K562 (cell line): ENCODE results near the gene EEF1A2. TPM values are rescaled to one million over a fixed set of nuclear protein-coding genes. Genes with fewer than 3 reads are reported as not detected.

ENCODE experiments used
- ATAC-seq: fragments of 200-7000 bp; cut with Tn5 transposase; 3 replicates; pipeline ENCODE4 v1.9.1; 2020; ENCODE audit warnings: moderate library complexity
- BruUV-seq: library from RNA; stranded (reverse); fragments of 400-500 nt; replicated peaks from 2 replicates; lab custom pipeline; 2021; lab: Mats Ljungman, UMichigan
- CTCF ChIA-PET: fragments of 300-600 bp; formaldehyde crosslinking; extraction: SDS; loops from one replicate; lab custom pipeline; 2021; ENCODE audit warnings: low intra/inter-chr PET ratio; lab: Yijun Ruan, JAX
- POLR2A ChIA-PET: fragments of 300-600, 350-650 bp; sonication (Branson Sonifier 250); formaldehyde crosslinking; extraction: SDS; loops from one replicate; lab custom pipeline; 2021; ENCODE audit warnings: antibody characterized with exemption, inconsistent platforms; lab: Yijun Ruan, JAX
- DNase-seq, 4 experiments: peaks; one replicate each; pipeline versions ENCODE4 v3.0.0 to v3.0.0-alpha.2; 2011 to 2018; ENCODE audit warnings: low spot score in 3 of 4, mixed read lengths in 3 of 4; ENCODE audit errors: extremely low read depth in 1 of 4
- FAIRE-seq: peaks from 2 replicates; lab custom pipeline; 2011; peaks lifted over from hg19 to GRCh38; lab: Jason Lieb, UNC
- H2AFZ ChIP-seq: 2 replicates; pipeline ENCODE4 v1.6.0; 2011; ENCODE audit warnings: low read depth, low read length, control low read depth, inconsistent platforms
- H3K27ac ChIP-seq: fragments of 200-600 bp; 3 replicates; pipeline ENCODE4 v1.8.0; 2011; ENCODE audit warnings: low read depth, mild to moderate bottlenecking, control low read depth, inconsistent platforms, low read length, moderate library complexity, mixed read lengths; ENCODE audit errors: extremely low read depth
- H3K27me3 ChIP-seq, 2 experiments: fragments of 300-600 bp in 1 of 2; 2 replicates in 1 of 2; 3 replicates in 1 of 2; pipeline versions ENCODE4 v1.6.0 to v1.8.0; 2011; ENCODE audit warnings: inconsistent platforms in 2 of 2, low read length in 2 of 2, mild to moderate bottlenecking in 1 of 2, mixed read lengths in 1 of 2, moderate library complexity in 1 of 2; ENCODE audit not compliant: control insufficient read depth in 2 of 2, insufficient read depth in 2 of 2
- H3K36me3 ChIP-seq: fragments of 300-600 bp; 3 replicates; pipeline ENCODE4 v1.8.0; 2011; ENCODE audit warnings: mild to moderate bottlenecking, low read length, inconsistent platforms; ENCODE audit not compliant: control insufficient read depth, insufficient read depth
- H3K4me1 ChIP-seq, 2 experiments: fragments of 200-600 bp in 1 of 2; replicated peaks in 1 of 2; 2 replicates in 1 of 2; 3 replicates in 1 of 2; pipeline versions ENCODE4 v1.5.1 to v1.8.0; 2011; ENCODE audit warnings: inconsistent platforms in 2 of 2, low read length in 2 of 2, mild to moderate bottlenecking in 1 of 2, mixed read lengths in 1 of 2, moderate library complexity in 1 of 2; ENCODE audit not compliant: control insufficient read depth in 2 of 2, insufficient read depth in 2 of 2
- H3K4me2 ChIP-seq: 2 replicates; pipeline ENCODE4 v1.6.1; 2011; ENCODE audit warnings: low read length, control low read depth, inconsistent platforms, mixed read lengths; ENCODE audit not compliant: insufficient read depth
- H3K4me3 ChIP-seq: fragments of 200-600 bp; sonication (generic), shearing (Covaris generic); 2 replicates; pipeline ENCODE4 v1.5.1; 2016; ENCODE audit warnings: control low read depth, inconsistent platforms
- H3K79me2 ChIP-seq: fragments of 200-600 bp; 3 replicates; pipeline ENCODE4 v1.8.0; 2011; ENCODE audit warnings: low read length, inconsistent platforms; ENCODE audit not compliant: control insufficient read depth, insufficient read depth
- H3K9ac ChIP-seq, 2 experiments: 2 replicates each; pipeline versions ENCODE4 v1.6.0 to v1.6.1; 2011; ENCODE audit warnings: low read depth in 2 of 2, low read length in 2 of 2, control low read depth in 1 of 2, inconsistent platforms in 1 of 2, mild to moderate bottlenecking in 1 of 2, mixed read lengths in 1 of 2; ENCODE audit not compliant: insufficient read depth in 1 of 2
- H3K9me1 ChIP-seq: one replicate; pipeline ENCODE4 v1.6.0; 2011; ENCODE audit warnings: inconsistent platforms, mild to moderate bottlenecking, low read length, moderate library complexity; ENCODE audit not compliant: control insufficient read depth, insufficient read depth
- H3K9me3 ChIP-seq: replicated peaks from 2 replicates; pipeline ENCODE4 v1.5.1; 2011; ENCODE audit warnings: low read depth, low read length, inconsistent platforms; ENCODE audit not compliant: control insufficient read depth, insufficient read depth
- H4K20me1 ChIP-seq: replicated peaks from 2 replicates; pipeline ENCODE4 v1.6.1; 2011; ENCODE audit warnings: low read length, inconsistent platforms, mixed read lengths; ENCODE audit not compliant: control insufficient read depth, insufficient read depth
- AFF1 ChIP-seq, 2 experiments: fragments of 450-650 bp; IDR thresholded peaks; 2 replicates each; pipeline ENCODE4 v1.6.1; 2018; ENCODE audit warnings: mild to moderate bottlenecking in 2 of 2, low read depth in 1 of 2; ENCODE audit not compliant: partially characterized antibody in 2 of 2
- HES1 ChIP-seq: fragments of 450-650 bp; IDR thresholded peaks from 2 replicates; pipeline ENCODE4 v1.6.1; 2016; ENCODE audit warnings: low read depth, mild to moderate bottlenecking, moderate library complexity
- HIVEP1 ChIP-seq: fragments of 250-450 bp; sonication (Bioruptor Pico); IDR thresholded peaks from 2 replicates; pipeline ENCODE4 v1.4.0; 2020; ENCODE audit warnings: mild to moderate bottlenecking
- MCM7 ChIP-seq, 2 experiments: fragments of 450-650 bp; IDR thresholded peaks; 2 replicates each; pipeline ENCODE4 v1.6.1; 2016 to 2018
- ZNF77 ChIP-seq: fragments of 250-450 bp; sonication (Bioruptor Pico); IDR thresholded peaks from 2 replicates; pipeline ENCODE4 v1.5.0; 2020
- WGBS: fragments of 100-300 bp; shearing (Covaris generic); methylation state at CpG from one replicate; pipeline ENCODE4 v1.1.6; 2016; ENCODE audit warnings: low coverage, mixed read lengths; ENCODE audit not compliant: insufficient coverage; ENCODE audit errors: missing lambda C conversion rate; 5-methylcytosine and 5-hydroxymethylcytosine counted together
- in situ Hi-C: fragments of 300-500 bp; cut with MboI; formaldehyde crosslinking; loops from 4 replicates; pipeline ENCODE4 v1.15.0; 2018; ENCODE audit warnings: inconsistent platforms, mixed read lengths
- intact Hi-C: fragments of 100-400 bp; cut with micrococcal nuclease; formaldehyde crosslinking; loops from 2 replicates; pipeline ENCODE4 v1.14.2; 2022
- polyA plus RNA-seq, 8 experiments: library from polyadenylated mRNA; depleted of rRNA in 4 of 8; stranded (reverse) in 5 of 8; unstranded in 3 of 8; fragments of >200 nt; fragmentation: Nextera tagmentation in 2 of 8; fragmentation: Illumina TruSeq in 1 of 8; extraction: Ambion mirVana in 2 of 8; extraction: Trizol in 1 of 8; gene quantifications; 2 replicates each; pipeline versions ENCODE4 v1.2.1 to v1.2.3, GENCODE V29; 2011 to 2014; ENCODE audit warnings: inconsistent platforms in 1 of 8, missing spikeins in 1 of 8
- total RNA-seq, 7 experiments: library from RNA; depleted of rRNA in 6 of 7; stranded (reverse); fragments of >200 nt in 6 of 7; fragmentation: Illumina TruSeq in 2 of 7; extraction: Trizol in 2 of 7; gene quantifications; 2 replicates each; pipeline versions ENCODE4 v1.2.1 to v1.2.3, GENCODE V29; 2011 to 2021; ENCODE audit warnings: low replicate concordance in 1 of 7
- TF ChIP-seq, protein P1 (sequence below): sonication (generic); formaldehyde crosslinking; IDR thresholded peaks from 2 replicates; pipeline ENCODE4 v1.8.0; 2022; ENCODE audit warnings: mild to moderate bottlenecking, missing genetic modification reagents
- TF ChIP-seq, protein P2 (sequence below): fragments of 450-650 bp; IDR thresholded peaks from 2 replicates; pipeline ENCODE4 v1.7.1; 2018; ENCODE audit warnings: mild to moderate bottlenecking, low read depth; ENCODE audit not compliant: partially characterized antibody
- TF ChIP-seq, protein P3 (sequence below), 2 experiments: IDR thresholded peaks; 2 replicates each; pipeline ENCODE4 v1.6.1; 2012; ENCODE audit warnings: improper control_type of control experiment in 2 of 2, low read depth in 2 of 2, low read length in 2 of 2, borderline replicate concordance in 1 of 2

Gene EEF1A2
- total and polyA plus RNA-seq, 9 of the 15 experiments (the other 6 are each of a cell fraction or from before 2014, with no cell fraction given) = 0.04 to 29.6 (median 11.5) TPM

DNA sequence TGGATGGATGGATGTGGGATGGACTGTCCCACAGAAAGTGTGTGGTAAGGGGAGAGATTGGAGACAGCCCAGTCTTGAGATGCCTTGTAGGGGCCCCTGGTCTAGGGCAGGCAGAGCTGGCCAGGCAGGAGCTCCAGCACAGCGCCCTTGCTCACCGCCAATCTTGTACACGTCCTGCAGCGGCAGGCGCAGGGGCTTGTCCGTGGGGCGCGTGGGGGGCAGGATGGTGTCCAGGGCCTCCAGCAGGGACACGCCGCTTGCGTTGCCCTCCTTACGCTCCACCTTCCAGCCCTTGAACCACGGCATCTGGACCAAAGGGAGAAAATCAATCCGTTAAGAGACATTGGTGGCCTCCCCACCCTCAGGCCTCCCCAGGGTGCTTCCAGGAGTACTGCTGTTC is 5.9 kb downstream of the EEF1A2 start (continued):
- TF ChIP-seq, protein P1, sequence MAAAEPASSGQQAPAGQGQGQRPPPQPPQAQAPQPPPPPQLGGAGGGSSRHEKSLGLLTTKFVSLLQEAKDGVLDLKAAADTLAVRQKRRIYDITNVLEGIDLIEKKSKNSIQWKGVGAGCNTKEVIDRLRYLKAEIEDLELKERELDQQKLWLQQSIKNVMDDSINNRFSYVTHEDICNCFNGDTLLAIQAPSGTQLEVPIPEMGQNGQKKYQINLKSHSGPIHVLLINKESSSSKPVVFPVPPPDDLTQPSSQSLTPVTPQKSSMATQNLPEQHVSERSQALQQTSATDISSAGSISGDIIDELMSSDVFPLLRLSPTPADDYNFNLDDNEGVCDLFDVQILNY (CRISPR knock-in tag) = no peak
- no peak for TF ChIP-seq HIVEP1 (CRISPR knock-in tag)

- DNase-seq (no peak), ATAC-seq (no peak), FAIRE-seq (peak; percentile 42)
- in situ Hi-C loops (no loop called here), intact Hi-C loops (no loop called here)
- Histone ChIP-seq H3K4me1 (peaks cover 0 to 48% of the 10 kb centered on the region in 2 experiments; a peak in 3 of 5 replicates), H4K20me1 (peaks cover 12% of the 10 kb centered on the region), H3K79me2 (no peaks in the 10 kb centered on the region), H3K9me3 (no peaks in the 10 kb centered on the region), H3K36me3 (no peaks in the 10 kb centered on the region), H3K4me3 (no peak overlapping the region), H3K9me1 (no peaks in the 10 kb centered on the region), H3K4me2 (no peak overlapping the region), H2AFZ (no peak overlapping the region), H3K27me3 (no peaks in the 10 kb centered on the region), H3K9ac (no peak overlapping the region), H3K27ac (no peak overlapping the region)
- ChIA-PET CTCF (no interaction called here), POLR2A (no interaction called here)
- 21% methylated on average over 2 of the region's 2 CpGs for WGBS
- BruUV-seq = no TSS peak
- TF ChIP-seq HES1 = no peak
- TF ChIP-seq MCM7 (IDR thresholded peaks at IDR 0.05) = no peak
- TF ChIP-seq, protein P2, sequence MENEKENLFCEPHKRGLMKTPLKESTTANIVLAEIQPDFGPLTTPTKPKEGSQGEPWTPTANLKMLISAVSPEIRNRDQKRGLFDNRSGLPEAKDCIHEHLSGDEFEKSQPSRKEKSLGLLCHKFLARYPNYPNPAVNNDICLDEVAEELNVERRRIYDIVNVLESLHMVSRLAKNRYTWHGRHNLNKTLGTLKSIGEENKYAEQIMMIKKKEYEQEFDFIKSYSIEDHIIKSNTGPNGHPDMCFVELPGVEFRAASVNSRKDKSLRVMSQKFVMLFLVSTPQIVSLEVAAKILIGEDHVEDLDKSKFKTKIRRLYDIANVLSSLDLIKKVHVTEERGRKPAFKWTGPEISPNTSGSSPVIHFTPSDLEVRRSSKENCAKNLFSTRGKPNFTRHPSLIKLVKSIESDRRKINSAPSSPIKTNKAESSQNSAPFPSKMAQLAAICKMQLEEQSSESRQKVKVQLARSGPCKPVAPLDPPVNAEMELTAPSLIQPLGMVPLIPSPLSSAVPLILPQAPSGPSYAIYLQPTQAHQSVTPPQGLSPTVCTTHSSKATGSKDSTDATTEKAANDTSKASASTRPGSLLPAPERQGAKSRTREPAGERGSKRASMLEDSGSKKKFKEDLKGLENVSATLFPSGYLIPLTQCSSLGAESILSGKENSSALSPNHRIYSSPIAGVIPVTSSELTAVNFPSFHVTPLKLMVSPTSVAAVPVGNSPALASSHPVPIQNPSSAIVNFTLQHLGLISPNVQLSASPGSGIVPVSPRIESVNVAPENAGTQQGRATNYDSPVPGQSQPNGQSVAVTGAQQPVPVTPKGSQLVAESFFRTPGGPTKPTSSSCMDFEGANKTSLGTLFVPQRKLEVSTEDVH = no peak
- no peak for TF ChIP-seq AFF1 (IDR thresholded peaks at IDR 0.05; ENCODE audit: low read depth in 1 of 2, partially characterized antibody in 2 of 2)
- TF ChIP-seq, protein P3, sequence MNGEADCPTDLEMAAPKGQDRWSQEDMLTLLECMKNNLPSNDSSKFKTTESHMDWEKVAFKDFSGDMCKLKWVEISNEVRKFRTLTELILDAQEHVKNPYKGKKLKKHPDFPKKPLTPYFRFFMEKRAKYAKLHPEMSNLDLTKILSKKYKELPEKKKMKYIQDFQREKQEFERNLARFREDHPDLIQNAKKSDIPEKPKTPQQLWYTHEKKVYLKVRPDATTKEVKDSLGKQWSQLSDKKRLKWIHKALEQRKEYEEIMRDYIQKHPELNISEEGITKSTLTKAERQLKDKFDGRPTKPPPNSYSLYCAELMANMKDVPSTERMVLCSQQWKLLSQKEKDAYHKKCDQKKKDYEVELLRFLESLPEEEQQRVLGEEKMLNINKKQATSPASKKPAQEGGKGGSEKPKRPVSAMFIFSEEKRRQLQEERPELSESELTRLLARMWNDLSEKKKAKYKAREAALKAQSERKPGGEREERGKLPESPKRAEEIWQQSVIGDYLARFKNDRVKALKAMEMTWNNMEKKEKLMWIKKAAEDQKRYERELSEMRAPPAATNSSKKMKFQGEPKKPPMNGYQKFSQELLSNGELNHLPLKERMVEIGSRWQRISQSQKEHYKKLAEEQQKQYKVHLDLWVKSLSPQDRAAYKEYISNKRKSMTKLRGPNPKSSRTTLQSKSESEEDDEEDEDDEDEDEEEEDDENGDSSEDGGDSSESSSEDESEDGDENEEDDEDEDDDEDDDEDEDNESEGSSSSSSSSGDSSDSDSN (IDR thresholded peaks at IDR 0.05; ENCODE audit: borderline replicate concordance in 1 of 2, low read depth in 2 of 2, low read length in 2 of 2) = no peak
- TF ChIP-seq, protein P1 (CRISPR knock-in tag) = no peak
- no peak for TF ChIP-seq ZNF77
Observed at GRCh38 chr20:63492518-63492917, 6.4 kb downstream of the EEF1A2 start.
